Effector memory CD8-positive, alpha-beta T cell (primary cell): ENCODE results near the gene SMTNL1.

Experiments used
- ATAC-seq: fragments of 150-1000 bp; cut with Tn5 transposase; replicated peaks from 2 replicates; pipeline ENCODE4 v1.10.0; 2021; ENCODE audit warnings: mild to moderate bottlenecking, moderate library complexity
- DNase-seq, 3 experiments: peaks; one replicate each; pipeline ENCODE4 v3.0.0; 2021
- H3K27ac Mint-ChIP-seq, 2 donors: one replicate each; pipeline ENCODE4 v1.8.0; 2022; ENCODE audit warnings: mild to moderate bottlenecking in 2 of 2, mixed read lengths in 2 of 2, moderate library complexity in 2 of 2
- H3K27me3 Mint-ChIP-seq, 2 donors: one replicate each; pipeline ENCODE4 v1.8.0; 2022; ENCODE audit warnings: mixed read lengths in 2 of 2
- H3K36me3 Mint-ChIP-seq: one replicate; pipeline ENCODE4 v1.8.0; 2022; ENCODE audit warnings: mild to moderate bottlenecking, moderate library complexity, mixed read lengths; ENCODE audit not compliant: insufficient read depth
- H3K4me1 Mint-ChIP-seq, 2 donors: one replicate each; pipeline ENCODE4 v1.8.0; 2022; ENCODE audit warnings: low read depth in 2 of 2, mixed read lengths in 2 of 2
- H3K4me3 Mint-ChIP-seq, 2 donors: one replicate each; pipeline ENCODE4 v1.8.0; 2022; ENCODE audit warnings: mild to moderate bottlenecking in 2 of 2, mixed read lengths in 2 of 2, moderate library complexity in 2 of 2
- H3K9me3 Mint-ChIP-seq, 2 donors: one replicate each; pipeline ENCODE4 v1.8.0; 2022; ENCODE audit warnings: mixed read lengths in 2 of 2

The SMTNL1 gene

DNA sequence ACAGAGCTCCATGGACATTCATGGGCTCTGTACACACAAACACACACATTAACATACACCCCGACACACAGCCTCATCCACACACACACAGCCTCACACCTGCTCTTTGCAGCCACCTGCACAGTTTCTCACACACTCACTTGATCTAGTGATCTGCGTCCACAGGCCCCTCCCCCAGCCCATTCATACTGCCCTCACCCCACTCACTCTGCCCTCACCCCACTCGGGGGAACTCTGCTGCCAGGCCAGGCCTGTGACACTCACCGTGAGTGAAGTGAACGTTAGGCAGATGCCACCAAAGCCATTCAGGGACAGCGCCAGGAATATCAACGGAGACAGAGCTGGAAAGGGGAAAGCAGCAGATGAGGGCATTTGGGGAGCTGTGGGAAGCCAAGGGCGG, 36.9 kb upstream of the SMTNL1 start:
- no peak for DNase-seq
- Mint-ChIP-seq H3K27me3 (no peaks in the 10 kb centered on the region), H3K36me3 (peaks cover 6% of the 10 kb centered on the region), H3K27ac (peak overlapping the region in 1 of 2 donors; percentile 26), H3K4me1 (no peaks in the 10 kb centered on the region), H3K9me3 (no peaks in the 10 kb centered on the region), H3K4me3 (no peak overlapping the region)
- ATAC-seq: no peak

DNA sequence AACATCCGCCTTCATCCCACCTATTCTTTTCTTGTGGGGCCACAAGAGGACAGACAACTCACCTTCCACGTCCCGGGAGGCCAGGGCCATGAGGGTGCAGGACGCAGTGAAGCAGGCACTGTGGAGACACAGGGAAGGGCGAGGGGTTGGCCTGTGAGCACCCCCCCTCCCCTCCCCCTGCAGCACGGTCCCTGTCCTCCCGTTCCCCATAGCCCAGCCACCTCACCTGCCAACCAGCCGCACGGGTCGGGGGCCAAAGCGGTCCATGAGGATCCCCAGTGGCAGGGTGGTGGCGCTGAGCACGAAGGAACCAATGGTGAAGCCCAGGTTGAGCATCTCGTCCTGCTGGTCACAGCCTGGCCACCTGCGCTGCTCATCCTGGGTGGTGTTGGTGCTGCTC, 36.5 kb upstream of the SMTNL1 start:
- Mint-ChIP-seq H3K27me3 (no peaks in the 10 kb centered on the region), H3K4me3 (no peak overlapping the region), H3K36me3 (peaks cover 6% of the 10 kb centered on the region), H3K4me1 (no peaks in the 10 kb centered on the region), H3K27ac (no peak overlapping the region), H3K9me3 (no peaks in the 10 kb centered on the region)
- no peak for DNase-seq
- ATAC-seq: no peak

DNA sequence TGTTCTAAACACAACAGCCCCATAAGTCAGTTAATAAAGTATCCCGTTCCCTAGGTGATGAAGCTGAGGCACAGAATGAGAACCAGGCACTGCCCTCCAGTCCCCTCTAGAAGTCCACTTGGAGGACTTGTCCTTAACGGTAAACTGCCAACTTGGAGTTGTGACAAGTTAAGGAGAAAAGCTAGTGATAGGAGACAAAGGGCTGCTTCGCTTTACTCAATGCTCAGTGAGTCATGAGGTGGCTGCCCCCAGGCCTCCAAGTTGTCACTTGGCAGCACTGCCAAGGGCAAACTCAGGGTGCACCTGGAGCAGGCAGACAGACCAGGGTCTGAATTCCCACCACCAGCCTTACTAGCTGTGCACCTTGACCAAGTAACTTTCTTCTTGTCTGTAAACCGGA, 35.4 kb upstream of the SMTNL1 start:
- no peaks in the 10 kb centered on the region for H3K9me3 Mint-ChIP-seq
- no peaks in the 10 kb centered on the region for H3K27me3 Mint-ChIP-seq
- H3K4me3 Mint-ChIP-seq: no peak overlapping the region
- DNase-seq (no peak), ATAC-seq (no peak)
- peaks cover 7% of the 10 kb centered on the region for H3K36me3 Mint-ChIP-seq
- H3K27ac Mint-ChIP-seq: no peak overlapping the region
- H3K4me1 Mint-ChIP-seq: no peaks in the 10 kb centered on the region

DNA sequence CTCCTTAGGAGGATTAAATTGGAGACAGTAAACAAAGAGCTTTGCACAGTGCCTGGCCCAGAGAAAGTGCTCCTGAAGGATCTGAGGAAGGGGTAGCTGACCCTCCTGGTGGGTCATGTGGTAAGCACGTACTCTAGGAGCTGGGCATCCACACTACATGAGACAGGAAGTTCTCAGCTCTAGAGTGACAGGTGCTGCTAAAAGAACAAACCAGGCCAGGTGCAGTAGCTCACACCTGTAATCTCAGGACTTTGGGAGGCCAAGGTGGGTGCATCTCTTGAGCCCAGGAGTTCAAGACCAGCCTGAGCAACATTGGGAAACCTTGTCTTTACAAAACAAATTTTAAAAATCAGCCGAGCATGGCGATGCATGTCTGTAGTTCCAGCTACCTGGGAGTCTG, 35.0 kb upstream of the SMTNL1 start:
- Mint-ChIP-seq H3K36me3 (peaks cover 9% of the 10 kb centered on the region), H3K9me3 (no peaks in the 10 kb centered on the region), H3K4me1 (no peaks in the 10 kb centered on the region), H3K27me3 (no peaks in the 10 kb centered on the region), H3K4me3 (no peak overlapping the region), H3K27ac (no peak overlapping the region)
- DNase-seq (no peak), ATAC-seq (no peak)

DNA sequence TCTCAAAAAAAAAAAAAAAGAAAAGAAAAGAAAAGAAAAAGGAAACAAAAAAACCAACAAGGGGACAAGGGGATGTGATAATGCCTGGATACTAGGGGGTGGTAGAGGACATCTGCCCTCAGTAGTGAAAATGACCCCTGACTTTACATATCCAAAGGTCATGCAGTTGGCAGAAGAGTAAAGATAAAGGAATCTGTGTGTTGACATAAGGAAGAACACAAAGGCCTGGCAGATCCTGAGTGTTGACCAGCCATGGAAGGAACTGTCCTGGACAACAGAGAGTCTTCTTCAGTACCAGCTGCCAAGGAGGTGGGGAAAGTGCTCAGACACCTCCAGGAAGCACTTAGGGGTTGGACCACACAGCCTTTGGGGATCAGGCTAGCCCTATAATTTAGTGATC, 34.5 kb upstream of the SMTNL1 start:
- ATAC-seq (no peak), DNase-seq (no peak)
- Mint-ChIP-seq H3K4me1 (no peaks in the 10 kb centered on the region), H3K9me3 (no peaks in the 10 kb centered on the region), H3K36me3 (peaks cover 9% of the 10 kb centered on the region), H3K27ac (no peak overlapping the region), H3K4me3 (no peak overlapping the region), H3K27me3 (no peaks in the 10 kb centered on the region)

DNA sequence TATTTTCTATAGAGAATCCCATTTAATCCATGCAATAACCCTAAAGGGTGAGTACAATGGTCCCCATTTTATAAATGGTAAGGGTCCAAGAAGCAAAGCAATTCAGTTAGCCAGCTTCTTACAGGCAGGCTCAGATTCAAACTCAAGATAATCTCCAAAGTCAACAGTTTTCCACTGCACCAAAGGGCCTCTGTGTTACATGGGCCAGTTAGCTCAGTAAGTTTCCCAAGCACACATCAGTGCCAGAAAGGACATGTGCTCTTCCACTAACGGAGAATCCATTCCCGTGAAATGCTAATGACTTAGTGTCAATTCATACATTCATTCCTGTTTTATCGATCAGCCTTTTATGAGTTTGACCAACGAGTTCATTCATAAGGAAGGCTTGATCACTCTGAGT, 32.9 kb upstream of the SMTNL1 start:
- Mint-ChIP-seq H3K27me3 (no peaks in the 10 kb centered on the region), H3K4me1 (peaks cover 0 to 2% of the 10 kb centered on the region in 2 donors), H3K27ac (no peak overlapping the region), H3K9me3 (no peaks in the 10 kb centered on the region), H3K36me3 (peaks cover 6% of the 10 kb centered on the region), H3K4me3 (no peak overlapping the region)
- ATAC-seq (no peak), DNase-seq (no peak)

DNA sequence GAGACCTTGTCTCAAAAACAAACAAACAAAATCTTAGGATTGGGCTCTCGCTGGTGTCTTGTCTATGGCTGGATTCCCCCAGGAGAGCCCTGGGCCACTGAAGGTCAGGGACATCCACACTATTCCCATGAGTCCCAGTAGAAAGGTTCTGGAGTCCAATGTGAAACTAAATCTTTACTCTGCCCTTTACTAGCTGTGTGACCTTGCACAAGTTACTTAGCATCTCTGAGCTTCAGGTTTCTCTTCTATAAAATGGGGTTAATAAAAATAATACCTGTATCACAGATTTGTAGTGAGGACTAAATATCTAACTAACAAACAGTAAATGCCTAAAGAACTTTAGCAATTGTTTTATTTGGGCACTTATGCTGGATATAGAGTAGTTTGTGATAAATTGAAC, 30.9 kb upstream of the SMTNL1 start:
- no peak overlapping the region for H3K4me3 Mint-ChIP-seq
- no peak overlapping the region for H3K27ac Mint-ChIP-seq
- DNase-seq (no peak), ATAC-seq (no peak)
- no peaks in the 10 kb centered on the region for H3K27me3 Mint-ChIP-seq
- peaks cover 2 to 3% of the 10 kb centered on the region in 2 donors for H3K4me1 Mint-ChIP-seq
- no peaks in the 10 kb centered on the region for H3K9me3 Mint-ChIP-seq
- H3K36me3 Mint-ChIP-seq: peaks cover 4% of the 10 kb centered on the region

DNA sequence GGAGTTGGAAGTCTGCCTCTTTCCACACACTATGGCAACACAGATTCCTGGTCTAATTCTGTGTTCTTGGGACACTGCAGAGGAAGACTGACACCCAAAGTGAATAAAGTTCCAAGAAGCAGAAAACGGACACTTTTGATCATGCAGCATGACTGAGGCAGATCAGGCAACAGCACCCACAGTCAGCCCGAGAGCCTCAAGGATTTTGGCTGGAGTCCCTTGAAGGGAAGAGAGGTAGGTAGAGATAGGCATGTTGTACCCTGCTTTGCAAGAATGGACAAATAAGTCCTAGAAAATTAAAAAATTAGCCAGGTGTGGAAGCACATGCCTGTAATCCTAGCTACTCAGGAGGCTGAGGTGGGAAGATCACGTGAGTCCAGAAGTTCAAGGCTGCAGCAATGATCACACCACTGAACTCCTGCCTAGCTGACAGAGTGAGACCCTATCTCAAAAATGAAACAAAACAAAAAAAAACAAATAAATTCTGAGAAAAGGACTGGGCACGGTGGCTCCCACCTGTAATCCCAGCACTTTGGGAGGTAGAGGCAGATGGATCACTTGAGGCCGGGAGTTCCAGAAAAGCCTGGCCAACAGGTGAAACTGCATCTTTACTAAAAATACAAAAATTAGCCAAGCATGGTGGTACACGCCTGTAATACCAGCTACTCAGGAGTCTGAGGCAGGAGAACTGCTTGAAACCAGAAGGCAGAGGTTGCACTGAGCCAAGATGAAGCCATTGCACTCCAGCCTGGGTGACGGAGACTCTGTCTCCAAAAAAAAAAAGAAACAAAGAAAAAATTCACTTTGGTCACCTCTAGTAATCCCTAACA, 28.8 kb upstream of the SMTNL1 start:
- peak overlapping the region in 1 of 2 donors; percentile 75 for H3K27ac Mint-ChIP-seq
- peaks cover 4% of the 10 kb centered on the region for H3K36me3 Mint-ChIP-seq
- DNase-seq (no peak), ATAC-seq (no peak)
- peaks cover 12 to 17% of the 10 kb centered on the region in 2 donors for H3K4me1 Mint-ChIP-seq
- no peaks in the 10 kb centered on the region for H3K27me3 Mint-ChIP-seq
- no peaks in the 10 kb centered on the region for H3K9me3 Mint-ChIP-seq
- H3K4me3 Mint-ChIP-seq: no peak overlapping the region

DNA sequence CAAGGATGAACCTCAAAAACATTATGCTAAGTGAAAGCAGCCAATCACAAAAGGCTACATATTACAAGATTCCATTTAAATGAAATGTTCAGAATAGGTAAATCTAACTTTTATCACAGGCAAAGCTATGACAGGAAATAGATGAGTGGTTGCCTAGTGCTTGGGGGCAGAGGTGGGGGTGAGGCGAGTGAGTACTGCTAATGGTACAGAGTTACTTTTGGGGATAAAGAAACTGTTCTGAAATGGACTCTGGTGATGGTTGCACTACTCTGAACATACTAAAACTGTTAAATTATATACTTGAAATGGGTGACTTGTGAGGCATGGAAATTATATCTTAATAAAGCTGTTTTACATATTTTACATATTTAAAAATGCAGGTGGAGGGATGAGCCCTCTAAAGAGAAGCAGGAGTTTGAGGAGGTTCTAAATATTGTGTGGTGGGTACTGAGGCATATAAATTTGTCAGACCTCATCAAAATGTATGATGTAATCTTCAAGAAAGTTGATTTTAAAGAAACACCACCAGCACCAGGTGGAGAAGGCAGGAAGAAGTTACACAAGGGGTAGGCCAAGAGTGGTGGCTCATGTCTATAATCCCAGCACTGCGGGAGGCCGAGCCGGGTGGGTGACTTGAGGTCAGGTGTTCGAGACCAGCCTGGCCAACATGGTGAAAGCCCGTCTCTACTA, 25.5 kb upstream of the SMTNL1 start:
- no peak for DNase-seq
- Mint-ChIP-seq H3K36me3 (peaks cover 6% of the 10 kb centered on the region), H3K4me1 (peaks cover 21 to 26% of the 10 kb centered on the region in 2 donors), H3K27ac (peak overlapping the region; percentile 68 to 91), H3K4me3 (no peak overlapping the region), H3K9me3 (no peaks in the 10 kb centered on the region), H3K27me3 (no peaks in the 10 kb centered on the region)
- ATAC-seq: no peak

DNA sequence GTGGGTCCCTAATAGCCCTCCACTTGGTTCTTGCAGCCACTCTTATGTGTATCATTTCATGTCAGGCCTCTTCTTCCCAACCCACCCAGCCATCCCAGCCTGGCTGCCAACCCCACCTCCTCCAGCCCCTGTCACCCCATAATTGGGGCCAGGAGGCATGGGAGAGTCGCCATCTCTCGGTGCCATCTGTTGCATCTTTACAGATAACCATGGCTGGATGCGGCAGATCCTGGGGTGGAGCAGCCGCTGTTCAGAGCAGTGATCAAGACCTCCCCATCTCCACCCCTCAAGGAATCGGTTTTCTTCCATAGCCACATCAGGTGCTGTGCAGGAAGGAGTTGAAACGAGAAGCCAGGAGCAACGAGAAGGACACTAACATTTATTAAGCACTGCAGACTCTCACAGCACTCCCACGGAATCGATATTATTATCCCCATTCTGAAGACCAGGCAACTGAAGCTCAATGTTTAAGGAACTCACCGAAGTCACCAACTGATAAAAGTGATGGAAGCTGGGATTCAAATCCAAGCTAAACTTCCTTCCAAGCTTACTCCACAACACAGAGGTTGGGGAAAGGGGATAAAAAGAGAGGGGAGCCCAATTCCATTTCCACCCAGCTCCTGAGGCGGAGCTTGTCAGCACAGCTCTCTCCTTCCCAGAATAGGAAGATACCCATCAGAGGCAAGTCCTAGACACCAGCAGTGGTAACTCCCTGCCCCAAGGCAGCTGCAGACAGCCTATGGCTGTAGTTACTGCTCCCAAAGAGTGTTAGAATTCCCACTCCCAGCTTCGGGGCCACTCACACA, 24.5 kb upstream of the SMTNL1 start:
- Mint-ChIP-seq H3K36me3 (peaks cover 2% of the 10 kb centered on the region), H3K27ac (peak overlapping the region; percentile 68 to 91), H3K9me3 (no peaks in the 10 kb centered on the region), H3K4me1 (peaks cover 21 to 26% of the 10 kb centered on the region in 2 donors), H3K4me3 (peak overlapping the region in 1 of 2 donors; percentile 99), H3K27me3 (no peaks in the 10 kb centered on the region)
- no peak for ATAC-seq
- no peak for DNase-seq

DNA sequence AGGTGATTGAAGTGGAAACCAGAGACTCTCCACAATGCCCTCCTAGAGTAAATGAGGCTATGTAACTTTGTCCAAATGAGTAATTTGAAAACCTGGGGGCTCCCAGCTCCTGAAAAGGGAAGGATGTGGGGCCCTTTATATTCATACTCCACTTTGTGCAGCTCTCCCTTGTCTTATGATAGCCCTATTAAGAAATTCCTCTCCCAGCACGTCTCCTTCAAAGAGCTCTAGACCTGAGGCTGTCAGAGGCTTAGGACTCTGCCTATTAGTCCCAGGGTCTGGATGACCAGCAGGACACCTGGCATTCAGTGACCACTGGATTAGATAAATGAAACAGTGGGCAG, 24.0 kb upstream of the SMTNL1 start:
- Mint-ChIP-seq H3K36me3 (peaks cover 2% of the 10 kb centered on the region), H3K27ac (peak overlapping the region; percentile 68 to 91), H3K27me3 (no peaks in the 10 kb centered on the region), H3K9me3 (no peaks in the 10 kb centered on the region), H3K4me3 (peak overlapping the region; percentile 93 to 99), H3K4me1 (peaks cover 19 to 26% of the 10 kb centered on the region in 2 donors)
- ATAC-seq (no peak), DNase-seq (no peak)

DNA sequence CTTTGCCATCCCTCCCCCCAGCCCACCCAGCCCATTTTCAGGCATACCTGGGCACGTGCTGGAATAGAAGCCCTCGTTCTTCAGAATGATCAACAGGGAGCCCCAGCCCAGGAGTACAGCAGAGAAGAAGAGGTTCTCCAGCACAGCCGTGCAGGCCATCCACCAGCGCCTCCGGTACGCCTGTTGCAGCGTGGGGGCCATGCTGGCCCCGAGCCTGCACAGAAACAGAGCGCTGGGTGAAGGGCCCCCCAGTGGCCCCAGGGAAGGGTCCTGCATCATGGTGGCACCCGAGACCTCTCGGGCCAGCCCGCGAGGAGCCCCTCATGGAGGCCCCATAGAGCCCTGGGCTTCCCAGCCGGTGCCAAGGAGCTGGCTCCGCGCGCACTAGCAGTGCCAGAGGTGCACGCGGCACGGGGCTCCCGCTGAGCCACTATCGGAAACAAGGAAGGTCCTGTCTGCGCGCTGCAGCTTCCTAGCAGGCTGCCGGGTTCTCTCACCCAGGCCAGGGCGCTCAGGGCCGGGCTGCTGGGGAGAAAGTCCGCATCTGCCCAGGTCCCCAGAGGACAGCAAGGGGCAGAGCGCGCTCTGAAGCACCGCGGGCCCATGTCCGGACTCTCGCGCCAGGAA, 23.4 kb upstream of the SMTNL1 start:
- Mint-ChIP-seq H3K36me3 (peaks cover 2% of the 10 kb centered on the region), H3K4me1 (peaks cover 19 to 26% of the 10 kb centered on the region in 2 donors), H3K4me3 (peak overlapping the region; percentile 93 to 99), H3K27me3 (peaks cover 0 to 5% of the 10 kb centered on the region in 2 donors), H3K27ac (peak overlapping the region; percentile 91 to 93), H3K9me3 (no peaks in the 10 kb centered on the region)
- ATAC-seq (peak; percentile 31), DNase-seq (peak in 1 of 3 experiments; percentile 16)
